Stimulated activated effector memory CD8-positive, alpha-beta T cell treated with anti-CD3 and anti-CD28 coated beads, Interleukin-12 subunit alpha, Interleukin-12 subunit beta, amount 100 ng/mL, for 72 hours (primary cell): Measurements from ENCODE around the gene FNTB.

ENCODE experiments used
- ATAC-seq: fragments of 150-1000 bp; cut with Tn5 transposase; 2 replicates; pipeline ENCODE4 v1.10.0; 2021
- DNase-seq, 2 donors: peaks; one replicate each; pipeline ENCODE4 v3.0.0; 2021 to 2022; ENCODE audit warnings: low spot score in 2 of 2
- H3K27ac Mint-ChIP-seq: one replicate; pipeline ENCODE4 v1.8.0; 2022; ENCODE audit warnings: mild to moderate bottlenecking, mixed read lengths
- H3K36me3 Mint-ChIP-seq: one replicate; pipeline ENCODE4 v1.8.0; 2022; ENCODE audit warnings: mild to moderate bottlenecking, mixed read lengths
- H3K4me1 Mint-ChIP-seq: one replicate; pipeline ENCODE4 v1.8.0; 2022; ENCODE audit warnings: mixed read lengths
- H3K4me3 Mint-ChIP-seq: one replicate; pipeline ENCODE4 v1.8.0; 2022; ENCODE audit warnings: mild to moderate bottlenecking, mixed read lengths
- H3K9me3 Mint-ChIP-seq: one replicate; pipeline ENCODE4 v1.8.0; 2022; ENCODE audit warnings: mixed read lengths

The FNTB gene

DNA sequence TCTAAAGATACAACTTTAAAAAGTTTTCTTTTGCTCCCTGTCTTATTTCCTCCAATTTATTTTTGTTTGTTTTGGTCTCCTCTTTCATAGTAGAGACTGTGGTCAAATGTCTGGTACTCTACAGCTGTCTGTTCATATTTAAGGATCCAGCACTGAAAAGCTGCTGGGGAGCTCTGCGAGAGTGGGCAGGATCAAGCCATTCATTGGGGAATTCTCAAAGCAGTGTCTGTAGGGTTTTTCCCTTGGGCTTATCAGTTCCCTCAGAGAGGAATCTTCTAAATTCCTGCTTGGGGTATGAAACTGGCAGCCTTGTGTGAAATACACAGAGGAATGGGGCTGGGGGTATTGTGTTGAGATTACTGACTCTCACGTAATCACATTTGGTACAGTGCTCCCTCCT, 52.3 kb downstream of the FNTB start:
- no peaks in the 10 kb centered on the region for H3K9me3 Mint-ChIP-seq
- ATAC-seq = no peak

DNA sequence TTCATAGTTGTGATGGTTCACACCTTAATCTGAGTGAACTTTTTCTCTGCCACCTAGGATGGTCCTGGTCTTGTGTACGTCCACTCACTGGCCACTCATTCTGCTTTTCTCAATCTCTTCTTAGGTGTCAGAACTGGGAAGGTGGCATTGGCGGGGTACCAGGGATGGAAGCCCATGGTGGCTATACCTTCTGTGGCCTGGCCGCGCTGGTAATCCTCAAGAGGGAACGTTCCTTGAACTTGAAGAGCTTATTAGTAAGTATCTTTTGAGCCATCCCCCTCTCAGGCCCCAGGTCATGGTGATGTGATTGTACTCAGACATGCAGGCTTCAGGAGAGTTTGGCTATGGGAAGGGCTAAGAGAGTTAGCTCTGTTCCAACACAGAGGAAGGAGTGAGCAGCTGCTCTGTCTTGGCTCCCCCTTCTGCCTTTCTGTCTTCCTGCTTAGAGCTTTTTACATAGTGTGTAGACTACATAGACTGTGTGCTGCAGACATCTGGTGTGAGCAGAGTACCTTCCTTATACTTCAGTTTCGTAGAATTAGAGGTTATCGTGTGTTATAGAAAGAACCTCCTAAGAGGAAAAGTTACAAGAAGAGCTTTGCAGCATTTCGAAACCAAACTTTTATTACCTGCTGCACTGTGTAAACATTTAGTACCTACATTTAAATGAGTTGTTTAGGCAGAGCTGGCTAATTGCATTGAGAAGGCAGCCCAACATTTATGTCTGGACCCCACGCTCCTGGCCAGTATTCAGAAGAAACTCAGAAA, 54.2 kb downstream of the FNTB start:
- H3K36me3 Mint-ChIP-seq = peaks cover 60% of the 10 kb centered on the region
- H3K9me3 Mint-ChIP-seq = no peaks in the 10 kb centered on the region
- H3K4me1 Mint-ChIP-seq = no peaks in the 10 kb centered on the region
- DNase-seq (no peak), ATAC-seq (no peak)
- H3K4me3 Mint-ChIP-seq = no peak overlapping the region
- no peak overlapping the region for H3K27ac Mint-ChIP-seq

More for the DNA sequence above, 52.3 kb downstream of the FNTB start:
- no peaks in the 10 kb centered on the region for H3K4me1 Mint-ChIP-seq
- peaks cover 51% of the 10 kb centered on the region for H3K36me3 Mint-ChIP-seq
- no peak overlapping the region for H3K27ac Mint-ChIP-seq
- H3K4me3 Mint-ChIP-seq = no peak overlapping the region
- no peak for DNase-seq

DNA sequence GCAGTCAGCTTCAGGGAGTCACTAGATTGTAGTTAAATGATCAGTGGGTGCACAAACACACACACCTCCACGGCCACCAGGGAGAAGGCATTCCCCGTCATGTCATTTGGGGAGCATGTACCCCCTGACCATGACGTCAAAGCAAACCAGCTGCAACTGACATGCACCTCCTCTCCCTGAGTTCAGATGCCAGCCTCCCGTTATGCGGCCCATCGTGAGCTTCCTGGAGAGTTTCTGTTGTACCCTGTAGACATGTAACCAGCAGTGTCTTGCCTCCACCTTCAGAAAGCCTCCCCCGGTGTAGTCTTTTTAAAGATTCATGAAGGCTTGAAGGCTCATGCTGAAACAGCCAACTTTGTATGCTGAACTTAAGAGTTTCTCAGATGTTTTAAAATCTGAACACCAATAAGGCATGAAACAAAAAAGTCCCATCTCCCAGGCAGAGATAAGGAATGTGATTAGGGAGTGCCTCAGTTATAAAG, 54.8 kb downstream of the FNTB start:
- peaks cover 63% of the 10 kb centered on the region for H3K36me3 Mint-ChIP-seq

DNA sequence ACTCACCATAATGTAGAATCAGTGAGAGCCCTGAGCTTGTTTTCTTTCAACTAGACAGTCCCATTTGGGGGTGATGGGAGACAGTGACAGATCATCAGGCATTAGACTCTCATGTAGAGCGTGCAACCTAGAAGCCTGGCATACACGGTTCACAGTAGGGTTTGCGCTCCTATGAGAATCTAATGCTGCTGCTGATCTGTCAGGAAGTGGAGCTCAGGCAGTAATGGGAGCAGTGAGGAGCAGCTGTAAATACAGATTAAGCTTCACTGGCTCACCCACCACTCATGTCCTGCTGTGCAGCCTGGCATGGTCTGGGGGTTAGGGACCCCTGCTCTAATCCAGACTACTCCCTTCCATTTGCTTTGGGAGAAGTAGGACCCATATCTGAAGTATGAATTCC, 55.6 kb downstream of the FNTB start:
- no peak overlapping the region for H3K27ac Mint-ChIP-seq
- peaks cover 62% of the 10 kb centered on the region for H3K36me3 Mint-ChIP-seq
- peaks cover 2% of the 10 kb centered on the region for H3K4me1 Mint-ChIP-seq
- ATAC-seq = no peak
- H3K9me3 Mint-ChIP-seq = no peaks in the 10 kb centered on the region
- DNase-seq = no peak
- no peak overlapping the region for H3K4me3 Mint-ChIP-seq

More for the DNA sequence above, 54.8 kb downstream of the FNTB start:
- Mint-ChIP-seq H3K4me1 (no peaks in the 10 kb centered on the region), H3K4me3 (no peak overlapping the region), H3K27ac (no peak overlapping the region), H3K9me3 (no peaks in the 10 kb centered on the region)
- DNase-seq (no peak), ATAC-seq (no peak)

DNA sequence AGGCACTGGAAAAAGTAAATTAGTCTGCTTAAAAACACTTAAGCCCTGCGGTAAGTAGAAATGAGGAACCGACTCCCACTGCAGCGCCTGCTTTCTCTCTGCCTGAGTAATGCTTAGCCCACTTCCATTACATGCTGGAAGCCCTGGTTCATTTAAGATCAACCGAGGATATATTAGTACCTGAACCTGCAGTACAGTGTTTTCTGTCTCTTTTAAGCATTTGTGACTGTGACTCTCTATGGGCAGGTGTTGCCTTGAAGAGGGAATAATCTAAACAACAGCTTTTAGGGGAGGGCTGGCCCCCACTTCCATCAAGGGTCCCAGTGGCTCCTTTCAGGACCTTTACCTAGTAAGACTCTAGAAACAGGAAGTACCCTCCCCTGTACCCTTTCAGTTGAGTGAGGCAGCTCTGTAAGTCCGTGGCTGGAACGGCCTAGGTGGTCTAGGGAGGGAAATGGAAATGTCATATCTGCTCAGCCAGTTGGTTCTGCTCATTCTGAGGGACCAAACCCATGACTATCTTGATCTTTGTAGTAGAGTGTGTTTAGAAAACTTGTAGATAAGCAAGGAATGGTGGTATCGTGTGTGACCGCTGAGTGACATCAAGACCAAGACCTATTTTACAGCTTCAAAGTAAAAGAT, 56.2 kb downstream of the FNTB start:
- DNase-seq = no peak

DNA sequence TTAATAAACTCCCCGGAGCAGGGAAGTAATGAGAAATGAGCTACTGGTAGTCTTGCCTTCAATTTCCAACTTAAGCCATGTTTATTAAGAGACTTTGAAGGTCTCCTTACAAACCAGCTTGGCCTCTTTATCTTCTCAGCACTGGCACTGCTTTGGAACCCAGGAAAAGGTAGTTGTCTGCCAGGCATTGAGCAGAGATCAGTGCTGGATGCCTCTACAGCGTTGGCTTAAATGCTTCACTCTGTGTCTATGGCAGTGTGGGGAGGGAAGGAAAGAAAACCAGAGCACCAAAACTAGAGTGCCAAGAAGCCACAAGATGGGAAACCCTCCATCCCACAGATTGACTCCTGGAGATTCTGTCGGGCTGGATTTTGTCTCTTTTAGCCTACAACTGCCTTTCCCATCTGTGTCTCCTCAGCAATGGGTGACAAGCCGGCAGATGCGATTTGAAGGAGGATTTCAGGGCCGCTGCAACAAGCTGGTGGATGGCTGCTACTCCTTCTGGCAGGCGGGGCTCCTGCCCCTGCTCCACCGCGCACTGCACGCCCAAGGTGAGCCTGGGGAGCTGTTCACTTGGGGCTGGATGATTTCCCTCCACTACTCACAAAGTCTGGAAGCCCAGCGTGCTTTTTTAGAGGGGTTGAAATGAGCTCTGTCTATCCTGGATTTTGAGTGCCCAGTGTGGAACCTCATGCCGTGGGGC, 57.3 kb downstream of the FNTB start:
- H3K27ac Mint-ChIP-seq = no peak overlapping the region
- peaks cover 9% of the 10 kb centered on the region for H3K4me1 Mint-ChIP-seq
- H3K4me3 Mint-ChIP-seq = no peak overlapping the region
- ATAC-seq = no peak
- no peak for DNase-seq
- H3K36me3 Mint-ChIP-seq = peaks cover 58% of the 10 kb centered on the region
- H3K9me3 Mint-ChIP-seq = no peaks in the 10 kb centered on the region

More for the DNA sequence above, 56.2 kb downstream of the FNTB start:
- Mint-ChIP-seq H3K36me3 (peaks cover 62% of the 10 kb centered on the region), H3K4me1 (peaks cover 8% of the 10 kb centered on the region), H3K4me3 (no peak overlapping the region), H3K27ac (peak overlapping the region; percentile 29), H3K9me3 (no peaks in the 10 kb centered on the region)
- ATAC-seq = no peak

DNA sequence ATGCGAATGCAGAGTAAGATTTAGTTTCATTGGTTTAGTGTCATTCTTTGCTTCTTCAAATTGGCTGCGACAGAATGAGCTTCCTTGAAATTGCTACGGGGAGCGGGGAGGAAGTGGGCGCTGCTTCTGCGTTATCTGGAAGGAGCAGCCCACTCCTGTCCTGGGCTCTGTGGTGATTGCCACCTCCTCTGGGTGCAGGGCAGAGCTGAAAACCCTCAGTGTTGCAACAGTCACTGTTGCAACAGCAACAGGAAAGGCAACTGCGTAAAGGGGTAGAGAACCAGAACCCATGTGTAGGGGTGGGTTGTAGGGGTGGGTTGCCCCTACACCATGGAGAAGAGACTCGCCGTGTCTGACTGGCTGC, 57.9 kb downstream of the FNTB start:
- DNase-seq (no peak), ATAC-seq (no peak)
- Mint-ChIP-seq H3K4me3 (no peak overlapping the region), H3K27ac (no peak overlapping the region), H3K36me3 (peaks cover 58% of the 10 kb centered on the region), H3K4me1 (peaks cover 9% of the 10 kb centered on the region), H3K9me3 (no peaks in the 10 kb centered on the region)

DNA sequence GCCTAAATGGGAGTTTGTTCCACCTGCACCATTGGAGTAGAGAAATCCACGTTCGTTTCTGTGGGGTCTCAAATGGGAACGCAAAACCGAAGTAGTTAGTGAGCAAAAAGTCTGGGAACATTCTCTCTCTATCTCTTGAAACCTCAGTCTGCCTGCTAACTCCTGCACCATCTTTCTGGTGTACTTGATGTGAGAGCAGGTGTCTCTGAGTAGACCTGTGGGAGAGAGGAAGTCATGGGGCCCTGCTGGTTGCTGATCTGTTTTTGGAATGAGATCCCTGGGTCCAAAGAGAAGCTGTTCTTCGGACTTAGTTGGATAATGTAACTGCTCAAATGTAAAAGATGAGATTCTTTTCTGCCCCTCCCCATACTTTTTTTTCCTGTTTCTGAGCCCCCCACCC, 58.3 kb downstream of the FNTB start:
- peaks cover 9% of the 10 kb centered on the region for H3K4me1 Mint-ChIP-seq
- H3K36me3 Mint-ChIP-seq = peaks cover 58% of the 10 kb centered on the region
- H3K4me3 Mint-ChIP-seq = no peak overlapping the region
- DNase-seq = no peak
- H3K9me3 Mint-ChIP-seq = no peaks in the 10 kb centered on the region
- no peak overlapping the region for H3K27ac Mint-ChIP-seq
- ATAC-seq = no peak

DNA sequence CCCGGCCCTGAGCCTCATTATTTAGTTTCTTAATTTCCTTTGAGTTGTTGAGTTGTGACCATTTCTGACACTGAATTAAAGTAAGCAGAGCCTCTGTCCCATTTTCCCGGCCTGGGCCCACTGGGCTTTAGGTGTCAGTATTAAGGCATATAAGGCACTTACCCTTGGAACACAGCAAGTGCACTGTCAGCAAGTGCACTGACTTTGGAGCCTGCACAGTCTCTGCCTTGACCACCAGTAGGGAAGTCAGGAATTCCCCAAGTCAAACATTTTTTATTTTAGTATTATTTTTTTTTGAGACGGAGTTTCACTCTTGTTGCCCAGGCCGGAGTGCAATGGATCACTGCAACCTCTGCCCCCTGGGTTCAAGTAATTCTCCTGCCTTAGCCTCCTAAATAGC, 59.0 kb downstream of the FNTB start:
- Mint-ChIP-seq H3K4me1 (peaks cover 9% of the 10 kb centered on the region), H3K4me3 (no peak overlapping the region), H3K9me3 (no peaks in the 10 kb centered on the region), H3K27ac (no peak overlapping the region), H3K36me3 (peaks cover 58% of the 10 kb centered on the region)
- no peak for ATAC-seq
- DNase-seq = no peak

DNA sequence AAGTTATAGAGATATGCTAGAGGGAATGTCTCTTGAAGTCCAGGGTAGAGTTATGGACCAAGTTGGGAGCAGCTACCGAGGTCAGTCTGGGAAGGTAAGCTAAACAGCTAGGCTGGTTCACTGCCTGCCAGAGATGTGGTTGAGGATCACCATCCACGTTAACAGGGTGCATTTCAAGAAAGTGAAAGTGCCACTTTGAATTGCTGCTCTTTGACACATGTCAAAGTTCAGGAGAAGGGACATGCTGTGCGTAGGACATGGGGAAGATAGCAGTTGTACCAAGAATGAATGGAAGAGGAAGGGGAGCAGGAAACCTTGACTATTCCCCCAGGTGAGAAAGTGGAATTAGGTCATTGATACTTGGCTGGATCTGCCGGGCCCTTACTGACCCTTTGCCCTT, 66.1 kb downstream of the FNTB start:
- ATAC-seq (no peak), DNase-seq (no peak)
- Mint-ChIP-seq H3K36me3 (peaks cover 48% of the 10 kb centered on the region), H3K4me1 (peaks cover 6% of the 10 kb centered on the region), H3K9me3 (no peaks in the 10 kb centered on the region), H3K4me3 (no peak overlapping the region), H3K27ac (peak overlapping the region; percentile 37)

DNA sequence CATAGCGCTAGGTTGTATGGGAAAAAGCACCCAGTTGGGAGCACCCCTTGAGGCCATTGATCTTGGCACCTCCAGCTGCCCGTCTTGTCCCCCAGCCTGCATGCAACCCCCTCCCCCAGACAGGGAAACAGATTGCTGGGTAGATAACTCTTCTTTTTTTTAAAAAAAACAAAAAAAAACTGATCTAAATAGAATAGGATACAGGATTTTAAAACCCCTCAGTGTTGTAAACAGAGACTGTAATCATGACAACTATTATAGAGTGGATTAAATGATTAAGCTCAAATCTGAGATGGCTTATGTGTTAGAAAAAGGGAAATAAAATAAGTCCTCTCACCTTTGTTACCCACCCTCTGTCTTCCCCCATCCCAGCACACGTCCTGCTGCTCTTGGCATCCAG, 66.8 kb downstream of the FNTB start:
- no peak overlapping the region for H3K27ac Mint-ChIP-seq
- no peak for ATAC-seq

DNA sequence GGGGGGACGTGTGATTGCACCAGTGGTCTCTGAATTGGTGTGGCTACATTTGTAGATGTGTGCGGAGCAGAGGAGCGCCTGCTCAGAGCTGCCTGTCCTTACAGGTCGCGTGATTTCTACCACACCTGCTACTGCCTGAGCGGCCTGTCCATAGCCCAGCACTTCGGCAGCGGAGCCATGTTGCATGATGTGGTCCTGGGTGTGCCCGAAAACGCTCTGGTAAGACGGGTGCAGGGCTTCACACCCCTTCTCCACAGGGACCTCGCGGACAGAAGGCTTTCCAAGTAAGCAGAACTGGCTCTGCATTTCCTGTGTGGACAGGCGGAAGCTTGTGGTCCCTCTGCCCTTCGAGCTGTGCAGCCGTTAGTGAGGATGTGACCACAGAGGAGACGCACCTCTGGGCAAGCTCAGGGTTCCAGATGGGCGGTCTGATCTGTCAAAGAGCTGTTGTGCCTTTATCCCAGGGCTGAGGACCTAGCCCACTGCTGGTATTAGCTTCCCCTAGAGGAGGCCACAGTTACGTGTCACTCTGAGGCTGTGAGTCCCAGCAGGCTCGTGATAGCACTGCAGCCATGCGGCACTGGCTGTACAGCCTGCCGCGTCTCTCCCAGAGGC, 67.9 kb downstream of the FNTB start:
- peaks cover 63% of the 10 kb centered on the region for H3K36me3 Mint-ChIP-seq
- DNase-seq (no peak), ATAC-seq (no peak)
- H3K4me1 Mint-ChIP-seq = peaks cover 4% of the 10 kb centered on the region
- H3K4me3 Mint-ChIP-seq = no peak overlapping the region
- H3K9me3 Mint-ChIP-seq = no peaks in the 10 kb centered on the region
- H3K27ac Mint-ChIP-seq = peak overlapping the region; percentile 27

More for the DNA sequence above, 66.8 kb downstream of the FNTB start:
- no peak for DNase-seq
- Mint-ChIP-seq H3K36me3 (peaks cover 52% of the 10 kb centered on the region), H3K9me3 (no peaks in the 10 kb centered on the region), H3K4me1 (peaks cover 4% of the 10 kb centered on the region), H3K4me3 (no peak overlapping the region)

DNA sequence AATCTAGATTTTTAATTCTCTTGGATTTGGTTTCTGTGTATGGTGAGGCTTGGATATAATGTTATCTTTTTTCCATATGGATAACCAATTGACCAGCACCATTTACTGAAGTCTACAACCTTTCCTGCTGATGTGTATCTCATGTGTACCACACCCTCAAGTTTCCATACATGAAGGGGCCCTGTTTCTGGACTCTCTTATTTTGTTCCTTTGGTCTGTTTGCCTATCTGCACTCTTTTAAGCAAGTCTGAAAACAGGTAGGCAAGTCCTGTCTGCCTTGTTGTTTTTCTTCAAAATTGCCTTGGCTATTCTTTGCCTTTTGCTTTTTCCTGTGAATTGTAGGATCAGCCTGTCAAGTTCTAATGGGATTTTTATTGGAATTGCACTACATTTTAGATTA, 71.0 kb downstream of the FNTB start:
- no peaks in the 10 kb centered on the region for H3K9me3 Mint-ChIP-seq
- ATAC-seq (no peak), DNase-seq (no peak)
- H3K4me1 Mint-ChIP-seq = peaks cover 10% of the 10 kb centered on the region
- peaks cover 79% of the 10 kb centered on the region for H3K36me3 Mint-ChIP-seq
- no peak overlapping the region for H3K4me3 Mint-ChIP-seq
- H3K27ac Mint-ChIP-seq = peak overlapping the region; percentile 35

DNA sequence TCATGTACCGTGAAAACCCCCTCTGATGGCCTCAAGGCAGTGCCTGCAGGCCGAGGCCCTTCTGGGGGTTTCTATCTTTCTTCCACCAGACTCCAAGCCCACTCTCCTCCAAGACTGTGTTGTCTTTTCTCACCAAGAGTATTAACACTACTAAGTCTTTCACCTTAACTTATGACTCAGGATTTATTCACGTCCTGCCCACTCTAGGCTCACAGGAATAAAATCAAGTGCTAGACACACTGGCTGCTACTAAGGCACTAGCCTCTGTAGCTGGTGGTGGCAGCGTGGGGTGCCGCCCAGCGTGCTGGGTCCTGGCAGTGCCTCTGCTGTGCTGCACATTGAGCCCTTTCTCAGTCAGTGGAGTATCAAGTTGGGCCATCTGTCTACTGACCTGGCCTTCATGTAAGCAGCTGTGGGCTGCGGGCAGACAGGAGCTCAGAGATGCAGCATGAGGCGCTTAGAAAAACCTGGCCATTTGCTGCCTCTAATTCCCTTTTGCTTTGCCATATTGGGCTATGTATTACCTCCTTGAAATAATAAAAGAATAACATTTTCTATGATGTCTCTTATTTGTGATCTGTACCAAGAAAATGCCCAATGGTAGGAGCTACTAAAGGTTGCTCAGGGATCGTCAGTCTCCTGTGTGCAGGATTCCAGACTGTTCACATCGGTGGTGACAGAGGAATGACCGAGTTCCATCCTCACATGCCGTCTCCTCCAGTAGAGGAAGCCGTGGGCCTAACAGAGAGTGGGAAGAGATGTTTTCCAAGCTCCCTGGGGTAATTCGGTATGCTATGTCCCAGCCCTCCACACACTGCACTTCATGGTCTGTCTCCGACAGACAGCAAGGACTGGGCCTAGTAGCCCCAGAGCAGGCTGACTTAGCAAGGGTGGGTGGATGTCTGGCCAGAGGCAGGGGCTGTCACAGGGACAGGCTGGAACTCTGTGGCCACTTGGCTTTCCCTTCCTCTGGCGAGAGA, 75.7 kb downstream of the FNTB start:
- peaks cover 80% of the 10 kb centered on the region for H3K36me3 Mint-ChIP-seq
- no peak overlapping the region for H3K4me3 Mint-ChIP-seq
- DNase-seq (no peak), ATAC-seq (no peak)
- no peaks in the 10 kb centered on the region for H3K9me3 Mint-ChIP-seq
- H3K4me1 Mint-ChIP-seq = peaks cover 7% of the 10 kb centered on the region
- H3K27ac Mint-ChIP-seq = peak overlapping the region; percentile 32
